ENCODE results near the gene MED12L.

MED12L gene

GRCh38 chr3:151283907-151284461 is 198.5 kb downstream of the MED12L start:
- DNase-seq (ENCODE audit: extremely low read depth, low read depth): no peak
- TF ChIP-seq CTCF (IDR thresholded peaks at IDR 0.05; ENCODE audit: low read depth, low read length, missing control alignments): no peak
- no peak overlapping the region for H3K4me3 ChIP-seq (replicated peaks; ENCODE audit: low read depth, low read length)

DNA sequence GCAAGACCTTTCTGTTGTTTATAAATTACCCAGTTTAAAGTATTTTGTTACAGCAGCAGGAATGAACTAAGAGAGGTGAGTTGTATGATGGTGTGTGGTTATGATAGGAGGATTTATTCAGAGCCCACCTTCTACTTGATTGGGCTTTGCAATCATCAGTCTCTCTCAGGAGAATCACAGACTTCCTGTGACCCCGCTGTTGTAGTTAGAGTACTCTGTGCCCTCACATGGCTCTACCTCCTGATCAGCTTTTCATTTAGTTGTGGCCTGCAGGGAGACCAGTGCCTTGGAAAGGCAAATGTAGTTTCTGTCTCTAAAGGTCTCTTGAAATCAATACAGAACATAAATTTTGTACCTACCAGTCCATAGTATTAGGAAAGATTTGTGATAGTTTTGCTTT is 200.5 kb downstream of the MED12L start:
- TF ChIP-seq CTCF (IDR thresholded peaks at IDR 0.05; ENCODE audit: low read depth, low read length, missing control alignments): no peak
- no peak overlapping the region for H3K4me3 ChIP-seq (replicated peaks; ENCODE audit: low read depth, low read length)
- DNase-seq (ENCODE audit: extremely low read depth, low read depth): no peak

- DNase-seq (ENCODE audit: extremely low read depth, low read depth): no peak
- no peak for TF ChIP-seq CTCF (IDR thresholded peaks at IDR 0.05; ENCODE audit: low read depth, low read length, missing control alignments)
- H3K4me3 ChIP-seq (replicated peaks; ENCODE audit: low read depth, low read length): no peak overlapping the region
Measured at GRCh38 chr3:151289445-151289844, 204.0 kb downstream of the MED12L start.

- TF ChIP-seq CTCF (IDR thresholded peaks at IDR 0.05; ENCODE audit: low read depth, low read length, missing control alignments): peak; percentile 32
- no peak for DNase-seq (ENCODE audit: extremely low read depth, low read depth)
- H3K4me3 ChIP-seq (replicated peaks; ENCODE audit: low read depth, low read length): no peak overlapping the region
Measured at GRCh38 chr3:151290673-151291072, 205.2 kb downstream of the MED12L start.

- no peak for TF ChIP-seq CTCF (IDR thresholded peaks at IDR 0.05; ENCODE audit: low read depth, low read length, missing control alignments)
- H3K4me3 ChIP-seq (replicated peaks; ENCODE audit: low read depth, low read length): no peak overlapping the region
- no peak for DNase-seq (ENCODE audit: extremely low read depth, low read depth)
Measured at GRCh38 chr3:151293127-151293526, 207.7 kb downstream of the MED12L start.

- no peak overlapping the region for H3K4me3 ChIP-seq (replicated peaks; ENCODE audit: low read depth, low read length)
- TF ChIP-seq CTCF (IDR thresholded peaks at IDR 0.05; ENCODE audit: low read depth, low read length, missing control alignments): no peak
- DNase-seq (ENCODE audit: extremely low read depth, low read depth): no peak
Measured at GRCh38 chr3:151296226-151296625, 210.8 kb downstream of the MED12L start.

- TF ChIP-seq CTCF (IDR thresholded peaks at IDR 0.05; ENCODE audit: low read depth, low read length, missing control alignments): no peak
- no peak overlapping the region for H3K4me3 ChIP-seq (replicated peaks; ENCODE audit: low read depth, low read length)
- no peak for DNase-seq (ENCODE audit: extremely low read depth, low read depth)
Measured at GRCh38 chr3:151297429-151297828, 212.0 kb downstream of the MED12L start.
